Inferior parietal cortex (tissue), 1 donor: ENCODE data around the gene LAIR1.
A peak's percentile ranks its signal among the peaks of the same experiment; 100 is the strongest.
"Not testable (repeated sequence)": the region's sequence is repeated elsewhere in the genome, so short reads cannot be mapped to it uniquely, and the experiment has no call there.

Experiments used
- DNase-seq: peaks from one replicate; pipeline ENCODE4 v3.0.0-alpha.2; 2016; ENCODE audit errors: extremely low spot score

The LAIR1 gene

DNA sequence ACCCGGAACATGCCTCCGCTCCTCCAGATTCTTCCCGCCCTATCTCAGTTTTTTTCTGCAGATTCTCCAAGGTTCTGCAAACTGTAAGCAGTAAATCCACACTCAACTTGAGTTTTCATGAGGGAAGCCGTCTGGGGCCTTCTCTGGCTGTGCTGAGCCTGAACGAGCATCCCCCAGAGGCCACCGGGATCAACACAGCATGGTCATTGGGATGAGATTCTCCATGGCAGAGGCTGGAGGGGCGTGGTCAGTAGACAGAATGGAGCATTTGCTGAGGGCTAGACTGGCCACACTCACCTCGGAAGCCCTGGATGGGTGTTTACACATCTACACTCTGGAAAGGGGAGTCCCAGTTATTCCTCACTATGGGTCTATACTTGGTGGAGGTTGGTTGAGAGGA is 23.4 kb downstream of the LAIR1 start:
- DNase-seq, result no peak

DNA sequence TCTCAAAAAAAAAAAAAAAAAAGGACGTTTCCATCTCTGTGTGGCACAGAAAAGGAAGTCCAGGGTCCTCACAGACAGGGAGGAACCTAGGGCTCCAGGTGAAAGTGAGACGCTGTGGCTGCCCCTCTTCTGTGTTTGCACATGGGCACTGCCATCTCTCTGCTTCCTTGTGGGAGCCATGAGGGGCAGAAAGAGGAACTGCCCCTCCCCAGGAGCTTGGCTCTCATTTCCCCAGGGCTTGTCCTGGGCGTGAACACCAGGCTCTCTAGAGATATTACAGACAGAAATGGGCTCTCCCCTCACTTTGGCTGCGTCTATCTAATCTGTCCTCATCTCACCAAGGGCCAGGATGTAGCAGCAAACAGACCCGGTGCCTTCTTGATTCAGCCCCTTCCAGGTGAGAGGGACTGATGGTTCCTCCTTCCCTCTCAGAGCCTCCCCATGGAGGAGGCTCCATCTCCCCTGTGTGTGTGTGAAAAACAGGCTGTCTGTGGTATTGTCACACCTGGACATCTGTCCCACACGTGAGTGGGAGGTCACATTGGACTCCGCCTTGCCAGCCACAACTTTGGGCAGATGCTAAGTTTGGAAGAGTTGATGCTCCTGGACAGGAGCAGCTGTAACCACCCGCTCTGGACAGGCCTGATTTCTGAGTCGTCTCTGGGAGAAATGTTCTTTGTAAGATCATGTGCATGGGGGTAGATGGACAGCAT is 24.9 kb downstream of the LAIR1 start:
- DNase-seq, result peak; percentile 5

DNA sequence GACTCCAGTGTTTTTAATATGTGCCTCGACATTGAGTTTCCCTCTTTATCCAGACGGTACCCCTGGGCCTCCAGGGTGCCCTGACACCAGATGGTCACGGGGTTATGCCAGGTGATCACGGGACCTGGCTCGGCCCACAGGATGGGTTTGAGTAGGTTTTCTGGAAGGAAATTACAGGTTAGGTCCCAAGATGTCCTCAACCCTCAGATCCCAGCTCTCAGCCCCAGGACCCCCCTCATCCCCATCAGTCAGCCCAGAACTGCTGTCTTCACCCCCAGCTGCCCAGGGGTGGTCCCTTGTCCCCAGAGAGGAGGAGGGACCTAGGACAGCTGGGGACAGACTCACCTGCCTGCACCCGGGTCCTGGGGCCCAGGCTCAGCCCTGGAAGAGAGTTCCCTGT is 26.2 kb downstream of the LAIR1 start:
- no peak for DNase-seq

DNA sequence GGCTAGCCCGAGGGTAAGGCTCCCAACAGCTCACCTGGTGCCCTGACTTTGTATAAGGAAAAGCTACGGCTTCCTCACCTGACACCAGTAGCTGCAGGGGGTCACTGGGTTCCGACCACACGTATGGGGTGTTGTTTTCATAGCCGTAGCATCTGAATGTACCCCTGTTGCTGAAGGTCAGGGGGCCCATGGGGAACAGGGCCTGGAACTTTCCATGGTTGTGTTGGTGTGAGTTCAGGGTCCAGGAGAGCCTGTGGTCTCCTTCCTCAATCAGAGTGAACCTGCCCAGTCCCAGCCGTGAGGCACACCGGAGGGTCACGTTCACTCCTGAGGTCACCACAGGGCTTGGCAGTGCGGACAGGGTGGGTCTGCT is 26.9 kb downstream of the LAIR1 start:
- no peak for DNase-seq

DNA sequence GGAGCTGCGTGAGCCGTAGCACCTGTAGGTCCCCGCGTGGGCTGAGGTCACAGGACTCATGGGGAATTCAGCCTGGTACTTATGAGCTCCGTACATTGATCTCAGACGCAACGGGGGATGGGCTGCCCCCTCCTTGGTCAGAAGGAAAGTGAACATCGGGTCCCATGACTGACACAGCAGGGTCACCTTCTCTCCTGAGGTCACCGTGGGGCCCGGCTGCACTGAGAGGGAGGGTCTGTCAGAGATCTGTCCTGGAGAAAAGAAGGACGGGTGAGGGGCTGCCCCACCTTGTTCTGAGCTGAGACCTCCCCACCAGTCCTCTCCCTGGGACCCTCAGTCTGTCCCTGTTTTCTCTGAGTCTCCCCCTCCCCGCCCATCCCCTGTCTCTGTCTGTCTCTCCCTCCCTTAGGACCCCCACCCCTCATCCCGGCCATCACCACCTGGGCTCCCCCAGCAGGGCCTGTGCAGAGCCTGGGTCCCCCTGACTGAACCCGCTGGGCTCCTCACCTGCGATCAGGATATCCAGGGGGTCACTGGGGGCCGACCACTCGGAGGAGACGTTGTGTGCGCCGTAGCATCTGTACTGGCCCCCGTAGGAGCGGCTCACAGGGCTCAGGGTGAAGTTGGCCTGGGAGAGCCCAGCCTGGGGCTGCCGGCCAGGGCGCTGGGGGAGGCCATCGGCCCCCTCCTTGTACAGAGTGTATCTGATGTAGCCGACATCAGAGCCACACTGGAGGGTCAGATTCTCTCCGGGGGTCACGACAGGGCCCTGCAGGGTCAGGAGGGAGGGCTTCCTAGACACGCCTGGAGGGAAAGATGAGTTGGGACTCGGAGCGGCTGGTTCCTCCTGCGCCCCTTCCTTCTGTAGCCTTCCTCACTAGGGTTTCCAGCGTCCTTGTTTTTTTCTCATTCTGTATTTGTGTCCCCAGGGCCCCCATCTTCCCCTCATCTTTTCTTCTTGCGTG is 27.6 kb downstream of the LAIR1 start:
- DNase-seq, result no peak

DNA sequence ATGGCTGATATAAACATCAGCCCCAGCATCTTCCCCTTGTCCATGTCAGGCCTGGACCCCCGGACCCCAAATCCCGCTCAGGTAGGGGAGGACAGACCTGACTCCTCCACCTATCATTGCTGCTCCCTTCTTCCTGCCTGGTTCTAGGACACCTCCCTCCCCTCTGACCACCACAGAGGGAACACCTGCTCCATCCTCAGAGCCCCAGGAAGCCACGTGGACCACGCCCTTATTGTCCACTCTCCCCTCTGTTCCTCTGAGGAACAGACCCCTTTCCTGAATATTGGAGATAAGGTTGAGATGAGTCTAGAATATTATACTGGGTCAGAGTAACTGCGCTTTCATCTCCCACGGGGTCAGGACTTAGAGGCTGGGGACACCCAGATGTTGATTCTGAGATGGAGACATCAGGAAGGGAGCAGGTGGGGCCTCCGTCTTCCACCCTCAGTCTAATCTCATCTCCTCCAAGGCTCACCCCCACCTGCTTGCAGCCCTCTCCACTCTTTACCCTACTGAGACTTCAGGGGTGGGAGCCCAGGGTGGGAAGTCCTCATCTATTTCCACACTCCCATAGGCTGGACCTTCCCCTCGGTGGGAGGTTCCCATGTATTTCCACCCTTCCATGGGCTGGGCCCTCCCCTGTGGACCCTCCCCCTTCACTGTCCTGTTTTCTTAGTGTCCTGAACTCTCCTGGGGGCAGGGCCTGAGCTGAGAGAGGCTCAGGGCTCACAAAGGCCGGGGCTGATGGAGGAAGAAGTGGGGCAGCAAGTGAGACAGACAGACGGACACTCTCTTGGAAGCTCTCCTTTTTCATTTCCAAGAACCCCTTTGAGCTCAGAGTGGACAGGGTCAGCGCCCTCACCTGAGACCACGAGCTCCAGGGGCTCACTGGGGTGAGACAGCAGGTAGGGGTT is 28.5 kb downstream of the LAIR1 start:
- no peak for DNase-seq

DNA sequence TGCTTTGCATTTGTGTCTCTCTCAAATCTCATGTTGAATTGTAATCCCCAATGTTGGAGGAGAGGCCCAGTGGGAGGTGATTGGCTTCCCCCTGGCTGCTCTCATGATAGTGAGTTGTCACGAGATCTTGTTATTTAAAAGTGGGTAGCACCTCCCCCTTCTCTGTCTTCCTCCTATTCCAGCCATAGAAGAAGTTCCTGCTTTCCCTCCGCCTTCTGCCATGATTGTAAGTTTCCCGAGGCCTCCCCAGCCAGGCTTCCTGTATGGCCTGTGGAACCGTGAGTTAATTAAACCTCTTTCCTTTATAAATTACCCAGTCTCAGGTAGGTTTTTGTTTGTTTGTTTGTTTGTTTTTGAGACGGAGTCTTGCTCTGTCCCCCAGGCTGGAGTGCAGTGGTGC is 29.6 kb downstream of the LAIR1 start:
- no peak for DNase-seq

DNA sequence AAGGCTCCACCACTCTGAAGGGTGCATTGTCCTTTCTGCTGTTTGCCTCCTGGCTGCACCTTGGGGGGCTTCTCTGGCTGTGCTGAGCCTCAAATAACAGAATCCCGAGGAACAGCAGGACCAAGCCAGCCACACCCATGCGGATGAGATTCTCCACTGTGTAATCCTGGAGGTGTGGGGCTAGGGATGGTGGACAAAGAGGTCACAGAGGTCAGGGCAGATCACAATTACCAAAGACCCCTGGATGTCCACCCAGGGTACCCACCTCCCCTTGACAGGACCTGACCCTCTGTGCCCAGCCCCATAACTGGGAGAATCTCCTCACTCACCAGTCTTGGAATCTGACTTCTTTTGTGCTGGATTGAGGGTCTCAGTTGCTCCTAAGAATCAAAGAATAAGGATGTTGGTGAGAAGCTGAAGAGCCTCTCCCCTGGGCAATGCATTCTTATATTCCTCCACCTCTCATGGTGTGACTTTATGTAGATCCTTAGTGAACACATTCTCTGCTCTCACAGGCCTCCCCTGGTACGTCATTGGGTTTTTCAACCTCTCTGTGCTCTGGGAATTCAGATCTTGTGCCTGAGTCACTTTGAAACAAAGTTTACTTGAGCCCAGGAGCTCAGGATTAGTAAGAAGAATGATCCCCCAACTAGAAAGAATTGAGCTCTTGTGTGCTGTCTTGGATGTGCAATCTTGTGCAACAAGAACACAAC is 31.0 kb downstream of the LAIR1 start:
- no peak for DNase-seq

DNA sequence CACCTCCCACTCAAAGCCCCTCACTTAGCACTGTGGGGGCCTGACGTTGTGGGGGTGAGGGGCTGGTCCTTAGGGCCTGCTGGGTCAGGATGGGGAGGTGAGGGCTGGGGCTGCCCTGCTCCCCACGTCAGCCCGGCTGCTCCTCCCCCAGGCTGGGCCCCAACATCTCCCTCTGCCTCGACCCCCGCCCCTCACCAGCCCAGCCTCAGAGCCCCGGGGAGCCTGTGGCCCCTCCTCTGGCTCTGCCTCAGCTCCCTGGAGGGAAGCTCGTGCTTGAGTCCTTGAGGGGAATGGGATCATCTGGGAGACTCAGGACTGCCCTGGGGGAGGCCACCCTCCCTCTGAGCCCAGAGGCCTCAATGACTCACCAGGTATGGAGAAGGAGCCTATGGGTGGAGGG is 32.6 kb downstream of the LAIR1 start:
- no peak for DNase-seq

DNA sequence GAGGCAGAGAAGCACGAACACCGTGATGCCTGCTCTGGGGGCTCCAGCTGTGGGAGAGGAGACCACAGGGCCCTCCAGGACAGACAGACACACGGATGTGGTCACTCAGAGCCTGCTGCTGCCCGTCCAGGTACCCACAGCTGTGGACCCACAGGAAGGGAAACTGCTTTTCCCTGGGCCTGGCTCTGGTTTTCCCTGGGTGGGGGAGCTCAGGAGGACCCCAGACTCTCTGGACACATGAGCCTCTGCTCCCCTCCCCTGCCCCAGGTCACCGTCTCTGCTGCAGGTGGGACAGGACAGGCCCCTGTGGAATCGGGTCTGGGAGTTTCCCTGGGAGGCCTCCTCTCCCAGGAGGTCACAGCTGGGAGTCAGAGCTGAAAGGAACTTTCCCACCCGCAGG is 33.1 kb downstream of the LAIR1 start:
- DNase-seq, result no peak

DNA sequence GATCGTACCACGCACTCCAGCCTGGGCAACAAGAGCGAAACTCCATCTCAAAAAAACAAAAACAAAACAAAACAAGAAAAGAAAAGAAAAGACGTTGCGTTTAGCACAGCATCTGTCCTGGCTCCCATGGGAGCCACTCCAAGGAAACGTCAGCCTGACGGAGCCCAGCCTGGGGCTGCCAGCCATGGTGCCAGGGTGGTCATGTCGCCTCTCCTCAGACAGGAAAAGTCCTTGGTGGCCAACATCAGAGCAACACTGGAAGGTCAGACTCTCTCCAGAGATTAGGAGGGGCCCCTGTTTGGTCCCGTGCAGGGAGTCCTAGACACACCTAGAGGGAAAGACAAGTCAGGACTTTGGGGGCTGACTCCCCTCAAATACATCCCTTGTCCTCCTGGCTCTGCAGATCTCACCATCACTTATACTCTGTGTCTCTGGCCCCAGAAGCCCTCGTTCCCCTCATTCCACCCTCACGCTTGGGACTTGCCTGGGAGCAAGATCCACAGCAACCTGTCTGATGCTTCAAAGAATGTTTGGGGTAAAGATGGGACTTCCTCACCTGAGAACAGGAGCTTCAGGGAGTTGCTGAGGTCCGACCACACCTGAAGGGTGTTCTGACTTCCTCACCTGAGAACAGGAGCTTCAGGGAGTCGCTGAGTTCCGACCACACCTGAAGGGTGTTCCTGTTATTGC is 35.1 kb downstream of the LAIR1 start:
- no peak for DNase-seq

DNA sequence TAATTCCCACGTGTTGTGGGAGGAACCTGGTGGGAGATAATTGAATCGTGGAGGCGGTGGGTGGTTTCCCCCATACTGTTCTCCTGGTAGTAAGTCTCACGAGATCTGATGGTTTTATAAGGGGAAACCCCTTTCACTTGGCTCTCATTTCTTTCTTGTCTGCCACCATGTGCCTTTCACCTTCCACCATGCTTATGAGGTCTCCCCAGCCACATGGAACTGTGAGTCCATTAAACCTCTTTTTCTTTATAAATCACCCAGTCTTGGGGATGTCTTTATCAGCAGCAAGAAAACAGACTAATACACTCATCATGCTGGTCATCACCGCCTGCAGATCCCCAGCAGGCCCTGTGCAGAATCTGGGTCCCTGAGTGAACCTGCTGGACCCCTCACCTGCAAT is 36.0 kb downstream of the LAIR1 start:
- DNase-seq, result not testable (repeated sequence)

DNA sequence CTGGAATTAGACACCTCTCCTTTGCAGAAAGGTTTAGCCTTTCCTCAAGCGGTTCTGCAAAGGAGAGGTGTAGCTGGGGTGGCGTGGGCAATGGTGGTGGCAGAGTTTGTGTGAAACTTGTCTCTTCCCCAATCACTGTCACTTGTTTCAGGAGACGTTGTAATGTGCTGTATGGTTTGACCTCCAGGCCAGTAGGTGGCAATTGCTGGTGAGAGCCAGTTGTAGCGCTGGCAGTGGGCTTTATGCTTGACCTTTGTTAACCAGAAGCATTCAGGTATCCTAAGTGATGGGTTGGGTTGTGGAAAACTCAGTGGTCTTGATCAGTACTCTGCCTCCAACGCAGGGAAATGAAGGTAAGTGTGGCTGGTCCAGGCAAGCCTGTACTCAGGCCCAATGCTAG is 39.1 kb downstream of the LAIR1 start:
- DNase-seq, result no peak

DNA sequence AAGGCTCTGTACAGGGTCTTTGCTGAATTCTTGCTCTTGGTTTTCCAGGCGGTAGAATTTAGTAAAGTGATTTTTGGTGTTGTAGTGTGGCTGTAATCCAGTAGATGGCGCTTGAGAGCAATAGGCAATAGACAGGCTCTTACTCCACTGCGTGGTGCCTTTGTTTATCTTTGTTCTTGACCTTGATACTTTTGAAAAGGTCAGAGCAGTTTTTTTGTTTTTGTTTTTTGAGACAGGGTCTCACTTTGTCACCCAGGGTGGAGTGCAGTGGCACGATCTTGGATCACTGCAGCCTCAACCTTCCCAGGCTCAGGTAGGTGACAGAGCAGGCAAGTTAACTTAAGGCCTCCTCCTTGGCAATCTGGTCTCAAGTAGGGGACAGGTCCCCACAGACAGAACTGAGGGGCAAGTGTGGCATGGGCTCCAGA is 39.5 kb downstream of the LAIR1 start:
- peak; percentile 78 for DNase-seq

DNA sequence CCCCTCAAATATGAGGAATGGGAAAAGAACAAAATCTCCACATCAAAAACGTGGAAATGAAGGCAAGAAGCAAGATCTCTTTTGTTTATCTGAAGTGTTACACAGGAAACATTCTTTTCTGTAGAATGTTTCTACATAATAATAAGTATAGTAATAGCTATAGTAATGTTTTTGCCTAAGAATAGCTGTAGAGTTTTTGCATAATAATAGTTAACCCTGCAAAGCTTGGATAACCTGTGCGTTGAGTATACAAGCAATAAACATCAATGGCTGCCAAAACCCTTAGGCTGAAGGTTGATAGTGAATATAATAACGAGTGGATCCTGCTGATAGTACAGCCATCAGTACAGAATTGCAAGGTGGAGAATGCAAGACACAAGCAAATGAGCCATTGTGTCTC is 40.7 kb downstream of the LAIR1 start:
- no peak for DNase-seq

DNA sequence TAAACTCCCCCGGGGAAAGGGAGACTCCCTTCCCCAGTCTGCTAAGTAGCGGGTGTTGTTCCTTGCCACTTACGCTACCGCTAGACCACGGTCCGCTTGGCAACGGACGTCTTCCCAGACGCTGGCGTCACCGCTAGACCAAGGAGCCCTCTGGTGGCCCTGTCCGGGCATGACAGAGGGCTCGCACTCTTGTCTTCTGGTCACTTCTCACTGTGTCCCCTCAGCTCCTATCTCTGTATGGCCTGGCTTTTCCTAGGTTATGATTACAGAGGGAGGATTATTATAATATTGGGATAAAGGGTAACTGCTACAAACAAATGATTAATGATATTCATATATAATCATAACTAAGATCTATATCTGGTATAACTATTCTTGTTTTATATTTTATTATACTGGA is 41.8 kb downstream of the LAIR1 start:
- DNase-seq, result not testable (repeated sequence)

DNA sequence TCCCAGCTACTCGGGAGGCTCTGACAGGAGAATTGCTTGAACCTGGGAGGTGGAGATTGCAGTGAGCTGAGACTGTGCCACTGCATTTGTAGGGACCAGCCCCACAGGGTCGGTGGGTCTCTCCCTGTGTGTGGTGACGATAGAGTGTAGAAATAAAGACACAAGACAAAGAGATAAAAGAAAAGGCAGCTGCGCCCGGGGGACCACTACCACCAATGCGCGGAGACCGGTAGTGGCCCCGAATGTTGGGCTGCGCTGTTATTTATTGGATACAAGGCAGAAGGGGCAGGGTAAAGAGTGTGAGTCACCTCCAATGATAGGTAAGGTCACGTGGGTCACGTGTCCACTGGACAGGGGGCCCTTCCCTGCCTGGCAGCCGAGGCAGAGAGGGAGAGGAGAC is 42.4 kb downstream of the LAIR1 start:
- not testable (repeated sequence) for DNase-seq

DNA sequence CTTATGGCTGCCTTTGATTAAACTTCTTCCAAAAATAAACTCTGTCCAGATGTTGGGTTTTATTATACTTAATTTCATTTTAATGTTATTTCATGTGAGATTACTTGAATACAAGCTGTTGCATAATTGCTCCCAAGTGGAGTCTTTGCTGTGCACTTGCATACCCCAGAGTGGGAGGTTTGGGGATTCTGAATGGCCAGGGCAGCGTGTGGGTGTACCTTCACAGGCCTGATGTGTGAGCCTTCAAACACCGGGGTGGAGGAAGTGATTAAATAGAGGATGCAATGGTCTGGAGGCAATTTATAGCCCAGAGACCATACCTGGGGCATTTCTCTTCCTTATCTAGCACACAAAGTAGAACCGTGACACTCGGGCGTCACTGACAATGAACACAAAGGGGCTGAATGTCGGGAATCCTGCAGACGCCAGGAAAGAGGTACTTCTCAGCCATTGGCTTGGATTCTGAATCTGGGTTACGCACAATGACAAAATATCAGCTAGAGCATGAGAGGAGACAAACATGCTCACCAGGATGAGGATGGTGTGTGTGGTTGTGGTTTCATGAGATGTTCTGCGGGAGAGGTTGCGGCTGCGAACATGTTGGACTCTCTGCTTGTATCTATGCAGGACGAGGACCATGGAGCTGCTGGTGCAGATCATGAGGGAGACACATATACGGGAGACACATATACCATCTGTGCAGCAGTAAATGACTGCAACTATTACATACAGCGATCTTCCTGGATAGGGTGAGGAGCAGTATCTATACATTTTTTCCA is 44.6 kb downstream of the LAIR1 start:
- DNase-seq, result no peak

DNA sequence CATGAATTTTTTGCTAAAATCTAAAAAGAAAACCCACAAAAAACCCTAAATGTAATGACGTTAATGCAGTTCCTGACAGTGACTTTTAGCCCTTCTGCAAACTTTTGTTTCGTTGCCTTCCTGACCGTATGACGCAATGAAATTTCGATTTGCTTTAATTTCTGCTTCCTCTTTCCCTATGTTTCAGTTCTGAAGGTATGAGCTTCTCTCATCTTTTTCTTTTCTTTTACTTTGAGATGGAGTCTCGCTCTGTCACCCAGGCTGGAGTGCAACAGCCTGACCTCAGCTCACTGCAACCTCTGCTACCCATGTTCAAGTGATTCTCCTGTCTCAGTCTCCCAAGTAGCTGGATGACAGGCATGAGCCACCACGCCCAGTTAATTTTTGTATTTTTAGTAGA is 45.7 kb downstream of the LAIR1 start:
- no peak for DNase-seq

DNA sequence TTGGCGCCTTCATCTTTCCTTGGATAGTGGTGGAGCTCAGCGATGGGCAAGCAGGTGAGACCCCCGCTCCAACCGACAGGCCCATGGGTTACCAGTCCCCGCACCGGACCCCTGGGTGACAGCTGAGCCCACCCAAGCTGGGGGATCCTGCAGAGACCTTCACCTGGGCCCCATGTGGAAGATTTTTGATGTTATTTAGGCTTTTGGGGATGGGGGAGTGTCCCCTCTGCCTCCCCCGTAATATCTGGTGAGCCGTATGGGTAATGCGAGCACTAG is 46.8 kb downstream of the LAIR1 start:
- no peak for DNase-seq
